ENCODE measurements around the gene NR2F1-AS1. TPM values are rescaled to one million over a fixed set of nuclear protein-coding genes. Genes with fewer than 3 reads are reported as not detected.

The NR2F1-AS1 gene
- total RNA-seq, 1 experiment from 2014 or later: 27.0 TPM

GRCh38 chr5:93588352-93589151 is 7.5 kb upstream of the NR2F1-AS1 start:
- Histone ChIP-seq H3K4me3 (ENCODE audit: low read depth in 2 of 2, low read length in 2 of 2) (peak overlapping the region in 1 of 2 experiments; percentile 71; a peak in 1 of 4 replicates), H3K27me3 (ENCODE audit: control insufficient read depth, insufficient read depth, low read length) (no peaks in the 10 kb centered on the region), H3K9me3 (ENCODE audit: control insufficient read depth, insufficient read depth, low read depth, low read length) (no peaks in the 10 kb centered on the region), H3K36me3 (ENCODE audit: control insufficient read depth, insufficient read depth, low read length) (peaks cover 3% of the 10 kb centered on the region), H3K27ac (ENCODE audit: low read length) (no peak overlapping the region), H3K4me1 (ENCODE audit: control insufficient read depth, insufficient read depth, low read length) (peaks cover 11% of the 10 kb centered on the region)
- TF ChIP-seq CTCF (IDR thresholded peaks at IDR 0.05) (no peak), REST (IDR thresholded peaks at IDR 0.05; ENCODE audit: insufficient read depth in 1 of 2, low read depth in 2 of 2, low read length in 1 of 2) (no peak), POLR2AphosphoS5 (IDR thresholded peaks at IDR 0.05; ENCODE audit: low read depth, low read length) (no peak), SIN3A (IDR thresholded peaks at IDR 0.05; ENCODE audit: borderline replicate concordance, insufficient read depth, low read depth, low read length) (no peak), TCF7L2 (IDR thresholded peaks at IDR 0.05; ENCODE audit: low read depth, low read length) (no peak)
- ChIA-PET POLR2A (no interaction called here), CTCF (interaction anchor here (0.9 kb wide), 1 partner anchor 213 kb away, joined by 4 read pairs; no protein-coding TSS in a partner anchor)
- ATAC-seq (no peak), DNase-seq (ENCODE audit: low read depth, low spot score) (no peak)
- in situ Hi-C loops (cut with HindIII; ENCODE audit: low pct_unique_long_range_greater_than_20kb, low sequenced_read_pairs): no loop called here
- no TSS peak for BruUV-seq (replicated peaks)
- intact Hi-C loops (cut with micrococcal nuclease; ENCODE audit: unreplicated experiment): loop anchor here (10.0 kb wide), 1 partner anchor 1944 kb away; no protein-coding TSS in a partner anchor

- no TSS peak for BruUV-seq (replicated peaks)
- peaks cover 3% of the 10 kb centered on the region for H3K36me3 ChIP-seq (ENCODE audit: control insufficient read depth, insufficient read depth, low read length)
- no peak for TF ChIP-seq SIN3A (IDR thresholded peaks at IDR 0.05; ENCODE audit: borderline replicate concordance, insufficient read depth, low read depth, low read length)
- TF ChIP-seq REST (IDR thresholded peaks at IDR 0.05; ENCODE audit: insufficient read depth in 1 of 2, low read depth in 2 of 2, low read length in 1 of 2): no peak
- TF ChIP-seq POLR2AphosphoS5 (IDR thresholded peaks at IDR 0.05; ENCODE audit: low read depth, low read length): no peak
- no peak for TF ChIP-seq CTCF (IDR thresholded peaks at IDR 0.05)
- TF ChIP-seq TCF7L2 (IDR thresholded peaks at IDR 0.05; ENCODE audit: low read depth, low read length): no peak
- ChIA-PET POLR2A (no interaction called here), CTCF (interaction anchor here (0.9 kb wide), 1 partner anchor 214 kb away, joined by 4 read pairs; no protein-coding TSS in a partner anchor)
- no peaks in the 10 kb centered on the region for H3K9me3 ChIP-seq (ENCODE audit: control insufficient read depth, insufficient read depth, low read depth, low read length)
- in situ Hi-C loops (cut with HindIII; ENCODE audit: low pct_unique_long_range_greater_than_20kb, low sequenced_read_pairs) (no loop called here), intact Hi-C loops (cut with micrococcal nuclease; ENCODE audit: unreplicated experiment) (loop anchor here (10.0 kb wide), 1 partner anchor 1943 kb away; no protein-coding TSS in a partner anchor)
- no peak for ATAC-seq
- no peaks in the 10 kb centered on the region for H3K27me3 ChIP-seq (ENCODE audit: control insufficient read depth, insufficient read depth, low read length)
- DNase-seq (ENCODE audit: low read depth, low spot score): no peak
- H3K27ac ChIP-seq (ENCODE audit: low read length): peak overlapping the region; percentile 92; the same call in 1 of the 2 replicates
- H3K4me3 ChIP-seq (ENCODE audit: low read depth in 2 of 2, low read length in 2 of 2): peak overlapping the region; percentile 71 to 86; a peak in 3 of 4 replicates
- peaks cover 11% of the 10 kb centered on the region for H3K4me1 ChIP-seq (ENCODE audit: control insufficient read depth, insufficient read depth, low read length)
Observed at GRCh38 chr5:93587597-93588351, 6.8 kb upstream of the NR2F1-AS1 start.

Data from Panc1 (cell line).